Upper lobe of left lung (tissue), 6 donors: Measurements from ENCODE around the gene TTLL1. TPM values are rescaled to one million over a fixed set of nuclear protein-coding genes. Genes with fewer than 3 reads are reported as not detected.

Experiments used
- ATAC-seq, 2 donors: fragments of 200-7000 bp; cut with Tn5 transposase; one replicate each; pipeline ENCODE4 v1.9.1; 2022; ENCODE audit warnings: mild to moderate bottlenecking in 2 of 2, moderate library complexity in 2 of 2; ENCODE audit not compliant: low FRiP score in 2 of 2
- DNase-seq, 2 donors: peaks; one replicate each; pipeline ENCODE4 v3.0.0-alpha.2; 2019 to 2020
- H3K27ac ChIP-seq, 4 donors: fragments of 200-600 bp; sonication (generic); one replicate each; pipeline ENCODE4 v1.5.1; 2016 to 2019
- H3K27me3 ChIP-seq, 4 donors: fragments of 200-600 bp; sonication (generic); one replicate each; pipeline ENCODE4 v1.5.1; 2017 to 2019
- H3K36me3 ChIP-seq, 4 donors: fragments of 200-600 bp; sonication (generic); one replicate each; pipeline ENCODE4 v1.5.1; 2016 to 2019
- H3K4me1 ChIP-seq, 4 donors: fragments of 200-600 bp; sonication (generic); one replicate each; pipeline ENCODE4 v1.5.1; 2018 to 2019
- H3K4me3 ChIP-seq, 4 donors: fragments of 200-600 bp; sonication (generic); one replicate each; pipeline ENCODE4 v1.5.1; 2017 to 2019; ENCODE audit warnings: mild to moderate bottlenecking in 2 of 4, moderate library complexity in 1 of 4
- H3K9me3 ChIP-seq, 4 donors: fragments of 200-600 bp; sonication (generic); one replicate each; pipeline ENCODE4 v1.5.1; 2018 to 2019
- CTCF ChIP-seq, 6 experiments: fragments of 450-650 bp in 4 of 6; fragments of 200-600 bp in 2 of 6; sonication (generic) in 2 of 6; IDR thresholded peaks; one replicate each; pipeline ENCODE4 v1.5.1; 2016 to 2019; ENCODE audit warnings: antibody characterized with exemption in 6 of 6
- EP300 ChIP-seq, 4 donors: sonication (generic); formaldehyde crosslinking; IDR thresholded peaks; one replicate each; pipeline ENCODE4 v1.5.1; 2017; ENCODE audit warnings: antibody characterized with exemption in 4 of 4, control low read depth in 2 of 4
- POLR2A ChIP-seq, 4 donors: fragments of 450-650 bp; IDR thresholded peaks; one replicate each; pipeline ENCODE4 v1.5.1; 2016 to 2017; ENCODE audit warnings: antibody characterized with exemption in 4 of 4, mild to moderate bottlenecking in 2 of 4
- POLR2AphosphoS5 ChIP-seq, 2 donors: sonication (generic); formaldehyde crosslinking; IDR thresholded peaks; one replicate each; pipeline ENCODE4 v1.5.1; 2017; ENCODE audit warnings: antibody characterized with exemption in 2 of 2
- WGBS, 2 donors: methylation state at CpG; one replicate each; pipeline ENCODE4 v1.1.5; 2017 to 2018; 5-methylcytosine and 5-hydroxymethylcytosine counted together
- total RNA-seq, 6 donors: library from RNA; depleted of rRNA in 4 of 6; stranded (reverse); fragments of >200 nt in 4 of 6; gene quantifications; one replicate each; pipeline versions ENCODE4 v1.1.0 to v1.2.1, GENCODE V29; 2016 to 2021
- donor health status: DM: no; HTN: no; CAD: no; lungs with moderate emphysema.
- donor health status: DM: no; HTN: yes; CAD: no; lungs with severe emphysema.

TTLL1 gene
- total RNA-seq, 6 donors from 2014 or later, result 1.0 to 5.7 (median 4.8) TPM

GRCh38 chr22:43118024-43118849 lies 29.0 kb upstream of the TTLL1 start:
- H3K4me1 ChIP-seq, result peaks cover 0 to 13% (median 7%) of the 10 kb centered on the region in 4 donors
- TF ChIP-seq CTCF (IDR thresholded peaks at IDR 0.05) (no peak), POLR2A (IDR thresholded peaks at IDR 0.05) (no peak), POLR2AphosphoS5 (IDR thresholded peaks at IDR 0.05) (no peak), EP300 (IDR thresholded peaks at IDR 0.05) (no peak)
- 75 to 92% methylated on average over 12 to 17 of the region's 21 CpGs for WGBS, 2 donors
- ATAC-seq (no peak), DNase-seq (no peak)
- no peaks in the 10 kb centered on the region for H3K9me3 ChIP-seq
- no peak overlapping the region for H3K4me3 ChIP-seq
- H3K36me3 ChIP-seq, result no peaks in the 10 kb centered on the region
- H3K27ac ChIP-seq, result no peak overlapping the region
- no peaks in the 10 kb centered on the region for H3K27me3 ChIP-seq

- ATAC-seq, result no peak
- no peaks in the 10 kb centered on the region for H3K9me3 ChIP-seq
- no peak for DNase-seq
- no peak overlapping the region for H3K27ac ChIP-seq
- H3K36me3 ChIP-seq, result no peaks in the 10 kb centered on the region
- H3K4me1 ChIP-seq, result peaks cover 0 to 14% (median 7%) of the 10 kb centered on the region in 4 donors
- 92 to 97% methylated on average over 7 of the region's 7 CpGs for WGBS, 2 donors
- TF ChIP-seq POLR2AphosphoS5 (IDR thresholded peaks at IDR 0.05) (no peak), EP300 (IDR thresholded peaks at IDR 0.05) (no peak), CTCF (IDR thresholded peaks at IDR 0.05) (no peak), POLR2A (IDR thresholded peaks at IDR 0.05) (no peak)
- no peak overlapping the region for H3K4me3 ChIP-seq
- H3K27me3 ChIP-seq, result no peaks in the 10 kb centered on the region
Observed at GRCh38 chr22:43116932-43117331, 27.7 kb upstream of the TTLL1 start.

GRCh38 chr22:43114958-43115357 lies 25.8 kb upstream of the TTLL1 start:
- ATAC-seq, result no peak
- H3K4me3 ChIP-seq, result no peak overlapping the region

GRCh38 chr22:43113526-43114251 lies 24.5 kb upstream of the TTLL1 start:
- DNase-seq (no peak), ATAC-seq (no peak)
- Histone ChIP-seq H3K27ac (no peak overlapping the region), H3K27me3 (no peaks in the 10 kb centered on the region), H3K4me1 (peaks cover 14 to 37% (median 26%) of the 10 kb centered on the region in 4 donors), H3K36me3 (no peaks in the 10 kb centered on the region), H3K4me3 (no peak overlapping the region), H3K9me3 (no peaks in the 10 kb centered on the region)
- WGBS, 2 donors, result 46 to 54% methylated on average over 13 of the region's 13 CpGs
- no peak for TF ChIP-seq POLR2A (IDR thresholded peaks at IDR 0.05)
- TF ChIP-seq EP300 (IDR thresholded peaks at IDR 0.05), result no peak
- no peak for TF ChIP-seq POLR2AphosphoS5 (IDR thresholded peaks at IDR 0.05)
- no peak for TF ChIP-seq CTCF (IDR thresholded peaks at IDR 0.05)

More at GRCh38 chr22:43114958-43115357, 25.8 kb upstream of the TTLL1 start:
- Histone ChIP-seq H3K9me3 (no peaks in the 10 kb centered on the region), H3K4me1 (peaks cover 14 to 34% (median 26%) of the 10 kb centered on the region in 4 donors), H3K36me3 (no peaks in the 10 kb centered on the region), H3K27me3 (no peaks in the 10 kb centered on the region), H3K27ac (no peak overlapping the region)
- TF ChIP-seq CTCF (IDR thresholded peaks at IDR 0.05) (no peak), EP300 (IDR thresholded peaks at IDR 0.05) (no peak), POLR2A (IDR thresholded peaks at IDR 0.05) (no peak), POLR2AphosphoS5 (IDR thresholded peaks at IDR 0.05) (no peak)
- WGBS, 2 donors, result 47 to 65% methylated on average over 5 of the region's 5 CpGs
- peak in 1 of 2 donors; percentile 45 for DNase-seq
